Renal cortical epithelial cell (primary cell): ENCODE measurements around the gene SPG21. TPM values are rescaled to one million over a fixed set of nuclear protein-coding genes. Genes with fewer than 3 reads are reported as not detected.

ENCODE experiments used
- DNase-seq: peaks from one replicate; pipeline ENCODE4 v3.0.0-alpha.2; 2011; ENCODE audit warnings: low read depth
- total RNA-seq: library from RNA; depleted of rRNA; stranded (reverse); fragments of >200 nt; gene quantifications from 2 replicates; pipeline ENCODE4 v1.2.3, GENCODE V29; 2014

Gene SPG21
- total RNA-seq, 1 donor from 2014 or later: 95.5 TPM

- peak; percentile 30 for DNase-seq
Measured at GRCh38 chr15:64938192-64938591, 51.5 kb downstream of the SPG21 start.

DNA sequence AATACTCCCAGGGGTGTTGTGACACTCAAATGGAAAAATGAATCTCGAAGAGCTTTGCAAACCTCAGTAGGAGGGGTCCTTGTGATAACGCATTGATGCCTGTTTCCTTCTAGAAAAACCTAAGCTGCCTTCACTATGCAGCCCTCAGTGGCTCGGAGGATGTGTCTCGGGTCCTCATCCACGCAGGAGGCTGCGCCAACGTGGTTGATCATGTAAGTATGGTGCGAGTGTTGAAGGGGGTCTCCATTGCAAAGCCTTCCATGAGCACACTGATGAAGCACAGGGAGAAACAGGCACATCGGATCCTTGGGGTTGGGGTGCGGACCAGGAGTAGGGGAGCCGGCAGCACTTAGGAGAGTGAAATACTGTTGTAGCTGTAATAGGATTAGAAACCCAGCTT is 55.7 kb downstream of the SPG21 start:
- no peak for DNase-seq

GRCh38 chr15:64931381-64931780 is 58.3 kb downstream of the SPG21 start:
- DNase-seq: no peak

- no peak for DNase-seq
Measured at GRCh38 chr15:64930778-64931371, 58.8 kb downstream of the SPG21 start.

GRCh38 chr15:64930019-64930652 is 59.6 kb downstream of the SPG21 start:
- no peak for DNase-seq

DNA sequence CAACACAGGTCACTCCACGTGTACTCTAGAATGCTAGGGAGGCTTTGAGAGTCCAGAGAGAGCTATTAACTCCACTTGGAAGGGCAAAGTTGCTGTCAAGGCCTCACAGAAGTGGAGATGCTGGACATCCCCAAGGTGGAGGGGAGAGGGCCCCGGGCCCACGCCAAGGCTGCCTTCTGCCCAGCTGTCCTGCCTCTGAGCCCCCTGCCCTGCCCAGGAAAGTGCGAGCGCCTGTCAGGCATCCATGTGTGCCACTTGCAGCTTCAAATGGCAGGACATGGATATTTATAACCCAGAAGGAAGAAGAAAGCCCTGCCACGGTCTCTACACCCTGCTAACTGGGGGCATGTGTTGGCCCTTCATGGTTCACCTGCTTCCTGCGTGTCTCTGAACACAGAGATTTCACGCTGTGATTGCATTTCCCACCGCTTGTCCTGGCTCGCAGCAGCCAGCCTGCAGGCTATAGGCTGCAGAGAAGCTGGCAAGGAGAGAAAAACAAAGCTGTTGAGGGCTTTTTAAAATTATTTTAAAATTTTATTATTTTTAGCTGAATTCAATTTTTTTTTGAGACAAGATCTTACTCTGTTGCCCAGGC is 61.0 kb downstream of the SPG21 start:
- no peak for DNase-seq

DNA sequence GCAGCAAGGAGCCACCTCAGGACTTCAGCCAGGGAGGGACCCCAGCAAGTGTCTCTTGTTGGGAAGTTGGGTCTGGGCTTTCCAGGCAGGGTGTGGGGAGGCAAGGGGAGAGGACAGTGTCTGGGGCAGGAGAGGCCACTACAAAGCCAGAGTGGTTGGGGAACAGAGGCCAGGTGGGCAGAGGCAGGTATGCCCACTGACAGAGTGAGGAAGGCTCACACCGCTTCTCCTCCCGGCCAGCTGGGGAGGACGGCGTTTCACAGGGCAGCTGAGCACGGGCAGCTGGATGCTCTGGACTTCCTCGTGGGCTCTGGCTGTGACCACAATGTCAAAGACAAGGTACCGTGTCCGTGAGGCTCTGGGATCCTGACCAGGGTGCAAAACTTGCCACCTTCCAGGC is 63.1 kb downstream of the SPG21 start:
- DNase-seq: no peak

DNA sequence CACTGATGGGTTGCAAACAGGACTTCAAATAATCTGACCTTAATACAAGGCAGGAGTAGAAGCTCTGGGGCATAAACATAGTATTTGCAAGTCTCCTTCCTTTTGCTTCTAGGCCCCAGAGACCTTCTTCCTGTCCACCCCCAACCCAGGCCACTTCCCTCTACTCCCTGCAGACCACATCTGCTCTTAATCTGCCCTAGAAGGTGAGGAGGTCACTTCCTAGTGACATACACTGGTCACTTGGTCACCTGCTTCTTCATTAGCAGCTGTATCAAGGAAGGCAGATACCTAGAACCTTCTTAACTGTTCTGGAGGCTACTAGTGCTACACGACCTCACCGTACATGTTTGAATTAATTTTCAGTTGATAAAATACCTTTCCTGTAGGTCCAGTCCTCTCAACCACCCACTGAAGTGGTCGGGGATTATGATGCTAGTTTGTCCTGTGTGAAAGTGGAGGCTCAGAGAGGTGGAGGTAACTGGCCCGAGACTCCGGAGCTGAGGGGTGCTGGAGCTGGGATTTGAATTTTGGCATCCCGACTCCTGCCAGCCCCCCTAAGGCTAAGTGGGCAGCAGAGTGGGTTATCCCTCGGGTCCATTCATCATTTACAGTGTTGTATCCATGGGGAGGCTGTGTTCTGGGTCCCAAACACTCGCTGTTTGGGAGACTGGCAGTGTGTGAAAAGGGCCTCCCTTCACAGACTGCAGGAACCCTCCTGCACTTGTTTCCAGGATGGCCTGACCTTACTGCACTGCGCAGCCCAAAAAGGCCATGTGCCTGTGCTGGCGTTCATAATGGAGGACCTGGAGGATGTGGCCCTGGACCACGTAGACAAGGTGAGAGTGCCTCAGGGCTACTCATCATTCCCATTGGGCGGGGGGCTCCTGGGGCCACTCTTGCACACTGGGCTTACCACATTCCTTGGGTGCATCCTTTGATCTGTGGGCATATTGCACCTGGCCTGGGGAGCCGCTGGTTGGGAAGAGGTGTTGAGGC is 64.1 kb downstream of the SPG21 start:
- DNase-seq: no peak

GRCh38 chr15:64923546-64923945 is 66.2 kb downstream of the SPG21 start:
- no peak for DNase-seq

- no peak for DNase-seq
Measured at GRCh38 chr15:64921711-64922110, 68.0 kb downstream of the SPG21 start.

- no peak for DNase-seq
Measured at GRCh38 chr15:64919721-64920120, 70.0 kb downstream of the SPG21 start.

GRCh38 chr15:64917211-64917610 is 72.5 kb downstream of the SPG21 start:
- DNase-seq: no peak

GRCh38 chr15:64916365-64916764 is 73.3 kb downstream of the SPG21 start:
- DNase-seq: no peak

DNA sequence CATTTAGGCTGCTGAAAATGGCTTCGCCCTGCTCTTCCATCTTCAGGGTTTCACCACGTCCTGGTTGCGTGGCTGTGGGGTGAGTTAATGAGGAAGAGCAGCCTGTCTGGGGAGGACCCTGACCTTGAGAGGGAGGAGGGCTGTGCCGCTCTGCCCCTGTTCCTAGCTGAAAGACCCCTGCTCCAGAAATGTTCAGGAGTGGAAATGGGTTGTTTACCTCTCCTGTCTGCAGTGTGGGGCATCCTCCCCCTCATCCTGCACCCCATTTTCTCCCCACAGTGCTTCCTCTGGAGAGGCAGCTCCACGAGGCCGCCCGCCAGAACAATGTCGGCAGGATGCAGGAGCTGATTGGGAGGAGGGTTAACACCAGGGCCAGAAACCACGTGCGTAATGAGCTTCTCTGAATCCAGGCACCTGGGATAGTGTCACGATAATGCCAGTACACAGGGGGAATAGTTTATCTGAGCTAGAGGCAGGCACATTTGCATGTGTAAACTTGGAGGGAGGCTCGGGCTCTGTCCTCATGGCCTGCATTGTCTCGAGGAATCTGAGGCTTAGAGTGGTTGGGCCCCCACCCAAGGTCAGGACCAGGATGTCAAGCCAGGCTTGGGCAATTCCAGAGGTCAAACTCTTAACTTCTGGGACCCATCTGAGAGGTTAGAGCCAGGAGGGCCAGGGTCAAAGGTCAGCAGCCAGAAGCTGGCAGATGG is 74.0 kb downstream of the SPG21 start:
- no peak for DNase-seq

Other genes with a start within 250 kb of the SPG21 start
- gene RBPMS2, start 214.3 kb downstream of the SPG21 start, total RNA-seq: 0.05 TPM in 1 of 2 replicates, not detected in the other
- gene PIF1, start 164.3 kb downstream of the SPG21 start, total RNA-seq: 0.60 and 5.7 TPM in 2 replicates
- 8.7 and 11.9 TPM in 2 replicates for gene PLEKHO2, start 148.0 kb downstream of the SPG21 start, total RNA-seq
- 0.35 and 1.1 TPM in 2 replicates for gene ANKDD1A, start 78.0 kb downstream of the SPG21 start, total RNA-seq
- gene MTFMT, start 39.7 kb upstream of the SPG21 start, total RNA-seq: 22.6 and 33.7 TPM in 2 replicates
- 0.15 TPM in 1 of 2 replicates, not detected in the other for gene SLC51B, start 55.5 kb upstream of the SPG21 start, total RNA-seq
- gene RASL12, start 78.1 kb upstream of the SPG21 start, total RNA-seq: not detected in 2 replicates
- not detected in 2 replicates for gene KBTBD13, start 86.8 kb upstream of the SPG21 start, total RNA-seq
- under 0.01 and 1.4 TPM in 2 replicates for gene UBAP1L, start 125.3 kb upstream of the SPG21 start, total RNA-seq
- 12.9 and 18.4 TPM in 2 replicates for gene PDCD7, start 143.9 kb upstream of the SPG21 start, total RNA-seq
- gene CLPX, start 195.4 kb upstream of the SPG21 start, total RNA-seq: 42.0 and 110 TPM in 2 replicates
- gene CILP, start 221.6 kb upstream of the SPG21 start, total RNA-seq: under 0.01 and 0.40 TPM in 2 replicates